Measurements from ENCODE around the gene SCT. TPM values are rescaled to one million over a fixed set of nuclear protein-coding genes. Genes with fewer than 3 reads are reported as not detected.

SCT gene
- total RNA-seq, 1 donor from 2014 or later = not detected

DNA sequence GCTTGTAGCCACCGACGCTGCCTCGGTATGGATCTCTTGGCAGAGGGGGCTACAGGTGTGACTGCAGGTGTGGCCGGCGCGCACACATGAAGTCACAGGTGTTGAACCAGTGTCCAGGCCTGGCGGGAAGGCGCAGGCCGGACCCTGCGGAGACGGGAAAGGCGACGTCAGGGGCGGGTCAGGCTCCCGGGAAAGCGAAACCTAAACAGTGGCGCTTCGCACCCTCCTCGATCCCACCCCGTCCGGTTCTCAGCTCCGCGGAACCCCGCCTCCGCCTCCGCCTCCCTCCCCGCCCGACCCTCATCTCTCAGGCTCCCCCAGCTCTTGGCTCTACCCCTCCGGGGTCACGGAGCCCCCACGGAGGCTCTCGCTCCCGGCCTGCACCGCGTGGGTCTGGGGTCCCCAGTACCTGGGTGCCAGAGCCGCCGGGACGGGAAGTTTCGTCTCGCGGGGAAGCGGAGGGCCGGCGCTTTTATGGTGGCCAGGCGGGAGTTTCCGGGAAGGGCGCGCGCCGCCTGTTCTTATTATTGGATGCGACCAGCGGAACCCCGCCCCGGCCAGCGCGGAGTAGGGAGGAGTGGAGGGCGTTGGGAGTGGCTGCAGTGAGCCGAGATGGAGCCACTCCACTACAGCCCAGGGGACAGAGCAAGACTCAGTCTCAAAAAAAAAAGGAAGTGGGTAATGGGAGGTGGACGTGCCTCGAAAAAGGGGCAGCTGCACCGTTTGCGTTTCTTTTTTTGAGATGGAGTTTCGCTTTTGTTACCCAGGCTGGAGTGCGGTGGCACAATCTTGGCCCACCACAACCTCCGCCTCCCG, 11.3 kb downstream of the SCT start, which contains the start of gene IRF7:
TSS of gene IRF7 (minus strand) at position 447 of the 816 bp plus-strand sequence. CDS start 586 bp downstream, outside the sequence.
- peak; percentile 92 for DNase-seq
- H3K27ac Mint-ChIP-seq = peak within 1 kb of the TSS; percentile 88
- H3K27me3 Mint-ChIP-seq = no peaks in the 10 kb centered on the region
- peaks cover 25% of the 10 kb centered on the region for H3K4me1 Mint-ChIP-seq
- intact Hi-C loops (cut with micrococcal nuclease) = loop anchor here (1.0 to 10.0 kb wide), 6 partner anchors 21 to 1239 kb away; partner anchors contain the start of genes DEAF1, DRD4, LSP1 and PHRF1
- H3K9me3 Mint-ChIP-seq = no peaks in the 10 kb centered on the region
- ATAC-seq (ENCODE audit: low read depth) = peak; percentile 95
- ChIA-PET CTCF (no interaction called here), POLR2A (interaction anchor here (0.6 to 3.8 kb wide), 20 partner anchors 10 to 227 kb away, joined by 3 to 27 read pairs (median 5); partner anchors contain the start of genes DEAF1, GATD1, HRAS and LMNTD2)
- peak within 1 kb of the TSS; percentile 90 for H3K4me3 Mint-ChIP-seq
- no peak for TF ChIP-seq CTCF (IDR thresholded peaks at IDR 0.05)
- H3K36me3 Mint-ChIP-seq (ENCODE audit: low read depth) = peaks cover 25% of the 10 kb centered on the region

GRCh38 chr11:614623-615503, 12.1 kb downstream of the SCT start:
- no peak for TF ChIP-seq CTCF (IDR thresholded peaks at IDR 0.05)
- H3K27ac Mint-ChIP-seq = peak overlapping the region; percentile 88
- H3K9me3 Mint-ChIP-seq = no peaks in the 10 kb centered on the region
- intact Hi-C loops (cut with micrococcal nuclease) = loop anchor here (1.0 to 10.0 kb wide), 3 partner anchors 39 to 1240 kb away; partner anchors contain the start of genes LSP1 and PHRF1
- CTCF ChIA-PET = no interaction called here
- peaks cover 25% of the 10 kb centered on the region for H3K4me1 Mint-ChIP-seq
- POLR2A ChIA-PET = interaction anchor here (0.6 to 3.8 kb wide), 20 partner anchors 9 to 228 kb away, joined by 3 to 27 read pairs (median 5); partner anchors contain the start of genes DEAF1, GATD1, HRAS and LMNTD2
- H3K4me3 Mint-ChIP-seq = peak overlapping the region; percentile 90
- peaks cover 32% of the 10 kb centered on the region for H3K36me3 Mint-ChIP-seq (ENCODE audit: low read depth)
- DNase-seq (peak; percentile 35), ATAC-seq (ENCODE audit: low read depth) (no peak)
- no peaks in the 10 kb centered on the region for H3K27me3 Mint-ChIP-seq

DNA sequence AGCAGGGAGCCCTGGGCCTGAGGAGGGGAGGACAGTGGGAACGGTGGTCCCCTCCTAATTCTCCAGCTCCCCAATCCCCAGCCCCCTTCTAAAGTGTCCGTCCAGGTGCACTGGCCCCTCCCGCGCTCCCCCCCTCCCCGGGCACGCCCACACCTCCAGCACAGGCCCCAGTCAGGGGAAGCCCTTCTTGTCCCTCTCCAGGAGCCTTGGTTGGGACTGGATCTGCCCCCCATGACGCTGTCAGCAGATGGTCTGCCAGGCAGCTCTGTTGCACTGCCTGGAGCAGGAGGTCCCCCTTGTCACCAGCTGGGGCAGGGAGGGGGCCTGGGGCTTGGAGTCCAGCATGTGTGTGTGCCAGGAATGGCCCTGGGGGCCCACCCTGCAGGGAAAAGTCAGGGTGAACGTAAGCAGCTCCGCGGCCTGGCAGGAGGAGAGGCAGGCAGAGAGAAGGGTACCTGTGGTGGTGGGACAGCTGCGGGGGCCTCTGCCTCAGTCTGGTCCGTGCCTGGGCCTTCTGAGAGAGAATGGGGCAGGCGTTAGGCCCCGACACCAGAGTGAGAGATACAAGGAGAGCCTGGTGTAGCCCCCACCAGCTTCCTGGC, 12.9 kb downstream of the SCT start:
- CTCF ChIA-PET = no interaction called here
- Mint-ChIP-seq H3K36me3 (ENCODE audit: low read depth) (peaks cover 36% of the 10 kb centered on the region), H3K4me3 (peak overlapping the region; percentile 52), H3K9me3 (no peaks in the 10 kb centered on the region), H3K27ac (peak overlapping the region; percentile 41), H3K4me1 (peaks cover 25% of the 10 kb centered on the region), H3K27me3 (no peaks in the 10 kb centered on the region)
- ATAC-seq (ENCODE audit: low read depth) (no peak), DNase-seq (no peak)
- POLR2A ChIA-PET = interaction anchor here (0.6 to 3.8 kb wide), 6 partner anchors 38 to 1427 kb away, joined by 3 to 26 read pairs (median 6); partner anchors contain the start of genes DEAF1, LRRC56, PNPLA2 and TMEM80
- TF ChIP-seq CTCF (IDR thresholded peaks at IDR 0.05) = no peak
- intact Hi-C loops (cut with micrococcal nuclease) = loop anchor here (10.0 kb wide), 1 partner anchor 1241 kb away; the partner anchor contains the start of gene LSP1

DNA sequence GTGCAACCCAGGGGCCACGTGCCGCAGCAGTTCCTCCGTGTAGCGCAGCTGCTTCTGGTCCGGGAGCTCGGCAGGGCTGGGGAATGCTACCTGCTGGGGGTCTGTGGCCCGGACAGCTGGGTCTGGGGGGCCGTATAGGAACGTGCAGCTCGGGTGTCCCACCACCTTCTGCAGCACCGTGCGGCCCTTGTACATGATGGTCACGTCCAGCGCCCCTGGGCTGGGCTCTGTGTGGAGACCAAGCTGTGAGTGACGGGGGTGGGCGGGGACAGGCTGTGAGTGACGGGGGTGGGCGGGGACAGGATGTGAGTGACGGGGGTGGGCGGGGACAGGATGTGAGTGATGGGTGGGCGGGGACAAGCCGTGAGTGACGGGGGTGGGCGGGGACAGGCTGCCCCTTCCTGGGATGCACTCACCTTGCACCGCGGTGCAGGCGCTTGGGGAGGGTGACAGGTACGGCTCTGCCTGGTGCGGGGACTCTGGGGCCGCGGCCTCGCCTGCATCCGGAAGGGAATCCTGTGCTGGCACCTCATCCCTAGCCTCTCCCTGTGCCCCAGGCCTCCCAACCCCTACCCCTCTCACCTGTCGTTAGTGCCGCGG, 13.5 kb downstream of the SCT start:
- CTCF ChIA-PET = no interaction called here
- no peak for TF ChIP-seq CTCF (IDR thresholded peaks at IDR 0.05)
- DNase-seq (no peak), ATAC-seq (ENCODE audit: low read depth) (peak; percentile 2)
- Mint-ChIP-seq H3K9me3 (no peaks in the 10 kb centered on the region), H3K27me3 (no peaks in the 10 kb centered on the region), H3K27ac (no peak overlapping the region), H3K4me3 (no peak overlapping the region), H3K4me1 (peaks cover 25% of the 10 kb centered on the region), H3K36me3 (ENCODE audit: low read depth) (peaks cover 40% of the 10 kb centered on the region)
- POLR2A ChIA-PET = interaction anchor here (0.6 to 3.8 kb wide), 7 partner anchors 38 to 1428 kb away, joined by 3 to 26 read pairs (median 5); partner anchors contain the start of genes DEAF1, LRRC56, PNPLA2 and TMEM80
- intact Hi-C loops (cut with micrococcal nuclease) = loop anchor here (10.0 kb wide), 1 partner anchor 1241 kb away; the partner anchor contains the start of gene LSP1
